Activated CD4-positive, alpha-beta T cell treated with anti-CD3 and anti-CD28 coated beads for 48 hours (primary cell): ENCODE results near the gene HCAR2.
"Not testable (repeated sequence)": the region's sequence is repeated elsewhere in the genome, so short reads cannot be mapped to it uniquely, and the experiment has no call there.

Experiments used
- DNase-seq: peaks from one replicate; pipeline ENCODE4 v3.0.0-alpha.2; 2020

The HCAR2 gene

GRCh38 chr12:122661246-122661645, 41.9 kb downstream of the HCAR2 start:
- no peak for DNase-seq

DNA sequence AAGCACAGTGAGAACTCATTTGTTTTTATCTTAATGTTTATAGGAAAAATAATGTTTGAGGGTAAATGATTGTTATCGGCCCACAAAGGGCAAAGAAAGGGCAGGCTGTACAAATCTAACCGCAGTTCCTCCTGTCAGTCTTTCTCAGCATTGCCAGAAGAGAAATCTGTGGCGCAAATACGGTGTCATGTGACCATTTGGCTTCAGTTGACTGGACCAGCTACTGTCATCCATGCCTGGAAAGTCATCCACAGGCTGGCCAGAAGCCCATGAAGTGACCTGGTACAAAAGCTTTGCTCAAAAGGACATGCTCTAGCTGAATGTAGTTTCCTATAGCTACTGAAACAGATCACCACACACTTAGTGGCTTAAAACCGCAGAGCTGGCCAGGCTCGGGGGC, 43.6 kb downstream of the HCAR2 start:
- no peak for DNase-seq

DNA sequence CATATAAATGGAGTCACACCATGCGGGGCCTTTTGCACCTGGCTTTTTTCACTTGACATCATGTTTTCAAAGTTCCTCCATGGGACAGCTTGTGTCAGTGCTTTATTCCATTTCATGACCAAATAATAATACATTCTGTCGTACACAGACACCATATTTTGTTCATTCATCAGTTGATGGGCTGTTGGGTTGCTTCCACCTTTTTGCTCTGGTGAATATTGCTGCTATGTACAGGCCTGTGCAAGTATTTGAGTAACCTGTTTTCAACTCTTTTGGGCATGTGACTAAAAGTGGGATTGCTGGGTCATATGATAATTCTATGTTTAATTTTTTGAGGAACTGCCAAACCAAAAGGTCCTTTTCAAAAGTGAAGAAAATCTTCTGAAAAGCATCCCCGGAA, 46.9 kb downstream of the HCAR2 start:
- no peak for DNase-seq

- not testable (repeated sequence) for DNase-seq
Measured at GRCh38 chr12:122653291-122653690, 49.9 kb downstream of the HCAR2 start.

DNA sequence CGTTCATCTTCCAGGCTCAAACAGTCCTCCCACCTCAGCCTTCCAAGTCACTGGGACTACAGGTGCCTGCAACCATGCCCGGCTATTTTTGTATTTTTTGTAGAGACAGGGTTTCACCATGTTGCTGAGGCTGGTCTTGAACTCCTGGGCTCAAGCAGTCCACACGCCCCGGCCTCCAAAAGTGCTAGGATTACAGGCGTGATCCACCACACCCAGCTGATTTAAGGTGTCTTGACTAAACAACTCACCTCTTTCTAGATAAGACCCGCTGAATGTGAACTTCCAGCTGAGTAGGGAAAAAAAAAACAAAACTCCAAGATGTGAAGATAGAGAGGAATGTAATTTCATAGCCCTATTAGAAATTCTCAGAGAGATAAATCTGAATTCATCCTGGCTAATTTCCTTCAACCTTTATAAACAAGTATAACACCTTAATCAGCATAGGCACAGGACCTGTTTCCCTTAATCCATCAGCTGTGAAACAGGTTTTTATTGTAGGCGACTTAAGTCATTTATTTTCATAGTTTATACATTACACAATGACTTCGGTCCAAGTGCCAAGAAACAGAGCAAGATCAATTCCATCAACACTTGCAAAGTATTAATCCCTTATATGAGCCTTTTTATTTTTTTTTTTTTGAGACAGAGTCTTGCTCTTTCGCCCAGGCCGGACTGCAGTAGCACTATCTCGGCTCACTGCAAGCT, 51.5 kb downstream of the HCAR2 start:
- DNase-seq, result no peak
